Measurements from ENCODE around the gene HDGFL2.
"Not testable (repeated sequence)": the region's sequence is repeated elsewhere in the genome, so short reads cannot be mapped to it uniquely, and the experiment has no call there.

HDGFL2 gene

GRCh38 chr19:4516939-4517300, 44.8 kb downstream of the HDGFL2 start:
- no peak for DNase-seq (ENCODE audit: low spot score)

- DNase-seq (ENCODE audit: low spot score) = no peak
Measured at GRCh38 chr19:4517451-4518057, 45.5 kb downstream of the HDGFL2 start.

- peak; percentile 56 for DNase-seq (ENCODE audit: low spot score)
Measured at GRCh38 chr19:4518345-4519171, 46.5 kb downstream of the HDGFL2 start, which contains the start of gene PLIN4. TSS of gene PLIN4 (minus strand) at chr19:4518486. CDS start at chr19:4518272, 214 bp downstream.

- no peak for DNase-seq (ENCODE audit: low spot score)
Measured at GRCh38 chr19:4519172-4519496, 47.0 kb downstream of the HDGFL2 start.

- DNase-seq (ENCODE audit: low spot score) = no peak
Measured at GRCh38 chr19:4519521-4520277, 47.6 kb downstream of the HDGFL2 start.

- DNase-seq (ENCODE audit: low spot score) = no peak
Measured at GRCh38 chr19:4521170-4521887, 49.2 kb downstream of the HDGFL2 start.

- DNase-seq (ENCODE audit: low spot score) = no peak
Measured at GRCh38 chr19:4521888-4522242, 49.8 kb downstream of the HDGFL2 start.

GRCh38 chr19:4522291-4523002, 50.4 kb downstream of the HDGFL2 start:
- DNase-seq (ENCODE audit: low spot score) = no peak

- DNase-seq (ENCODE audit: low spot score) = no peak
Measured at GRCh38 chr19:4523306-4524110, 51.4 kb downstream of the HDGFL2 start.

GRCh38 chr19:4524808-4525562, 52.9 kb downstream of the HDGFL2 start:
- no peak for DNase-seq (ENCODE audit: low spot score)

GRCh38 chr19:4525563-4526002, 53.5 kb downstream of the HDGFL2 start:
- no peak for DNase-seq (ENCODE audit: low spot score)

- DNase-seq (ENCODE audit: low spot score) = not testable (repeated sequence)
Measured at GRCh38 chr19:4527377-4527776, 55.3 kb downstream of the HDGFL2 start.

- no peak for DNase-seq (ENCODE audit: low spot score)
Measured at GRCh38 chr19:4528843-4529242, 56.7 kb downstream of the HDGFL2 start.

GRCh38 chr19:4529924-4530522, 57.9 kb downstream of the HDGFL2 start:
- DNase-seq (ENCODE audit: low spot score) = no peak

- no peak for DNase-seq (ENCODE audit: low spot score)
Measured at GRCh38 chr19:4531562-4532165, 59.6 kb downstream of the HDGFL2 start.

GRCh38 chr19:4533334-4533733, 61.2 kb downstream of the HDGFL2 start:
- no peak for DNase-seq (ENCODE audit: low spot score)

GRCh38 chr19:4533835-4534424, 61.8 kb downstream of the HDGFL2 start:
- no peak for DNase-seq (ENCODE audit: low spot score)

- no peak for DNase-seq (ENCODE audit: low spot score)
Measured at GRCh38 chr19:4534836-4535658, 63.0 kb downstream of the HDGFL2 start, which contains the start of gene PLIN5. TSS of gene PLIN5 (minus strand) at chr19:4535224. CDS start at chr19:4534074, 1,150 bp downstream.
